Ureter (tissue), 1 donor: ENCODE measurements around the gene KASH5. TPM values are rescaled to one million over a fixed set of nuclear protein-coding genes. Genes with fewer than 3 reads are reported as not detected.

ENCODE experiments used
- DNase-seq: peaks from one replicate; pipeline ENCODE4 v3.0.0-alpha.2; 2020; ENCODE audit warnings: low spot score
- total RNA-seq: library from RNA; stranded (reverse); gene quantifications from one replicate; pipeline ENCODE4 v1.2.4, GENCODE V29; 2023
- donor health status: DM: yes; HTN: yes; CAD: no.

KASH5 gene
- total RNA-seq, 1 donor from 2014 or later = not detected

DNA sequence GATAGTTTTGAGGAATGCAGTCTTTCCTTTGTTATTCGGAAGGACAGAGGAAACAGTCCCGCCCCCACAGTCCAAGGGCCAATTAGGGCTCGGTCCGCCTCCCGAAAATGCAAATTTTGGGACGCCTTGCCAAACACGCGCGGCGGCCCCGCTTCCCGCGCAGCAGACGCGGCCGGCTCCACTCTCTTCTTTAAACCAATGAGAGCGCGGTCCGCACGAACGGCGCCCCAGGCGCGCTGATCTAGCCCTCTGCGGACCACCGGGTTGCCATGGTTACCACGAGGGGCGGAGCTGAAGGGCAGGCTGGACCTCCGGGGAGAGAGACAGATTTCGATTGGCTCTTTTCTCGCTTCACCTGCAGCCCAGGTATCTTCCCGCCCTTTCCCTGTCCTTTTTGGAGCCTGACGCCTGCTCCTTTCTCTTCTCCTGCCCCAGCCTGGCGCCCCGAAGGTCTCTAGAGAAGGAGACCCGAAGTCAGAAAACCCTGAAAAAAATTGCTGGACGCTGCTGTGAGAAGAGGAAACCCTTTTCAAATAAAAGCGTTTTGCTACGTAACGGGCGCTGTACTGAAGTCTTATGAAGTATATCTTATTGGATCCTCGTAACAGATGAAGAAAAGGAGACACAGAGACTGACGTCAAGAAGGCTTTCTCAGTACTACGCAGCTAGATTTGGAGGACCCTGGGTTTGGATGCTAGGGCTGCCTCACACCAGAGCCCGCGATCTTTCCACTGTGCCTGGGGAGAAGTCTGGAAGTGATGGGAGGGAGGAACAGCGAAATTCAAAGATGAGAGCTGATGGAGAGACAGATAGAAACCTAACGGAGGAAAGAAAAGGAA, 33.2 kb downstream of the KASH5 start:
- DNase-seq = no peak

DNA sequence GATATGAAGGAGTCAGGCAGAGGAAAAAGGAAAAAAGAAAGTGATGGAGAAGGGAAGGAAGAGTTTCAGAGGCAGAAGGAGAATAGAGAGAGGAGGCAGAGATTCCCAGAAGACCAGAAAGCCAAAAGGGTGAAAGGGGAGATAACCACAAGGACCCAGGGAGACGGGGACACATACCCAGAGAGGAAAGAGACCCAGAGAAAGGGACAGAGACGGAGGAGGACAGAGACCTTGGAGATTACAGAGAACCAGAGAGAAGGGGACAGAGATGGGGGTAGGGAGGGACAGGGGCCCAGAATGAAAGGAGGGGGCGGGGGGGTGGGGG, 33.8 kb downstream of the KASH5 start:
- no peak for DNase-seq

DNA sequence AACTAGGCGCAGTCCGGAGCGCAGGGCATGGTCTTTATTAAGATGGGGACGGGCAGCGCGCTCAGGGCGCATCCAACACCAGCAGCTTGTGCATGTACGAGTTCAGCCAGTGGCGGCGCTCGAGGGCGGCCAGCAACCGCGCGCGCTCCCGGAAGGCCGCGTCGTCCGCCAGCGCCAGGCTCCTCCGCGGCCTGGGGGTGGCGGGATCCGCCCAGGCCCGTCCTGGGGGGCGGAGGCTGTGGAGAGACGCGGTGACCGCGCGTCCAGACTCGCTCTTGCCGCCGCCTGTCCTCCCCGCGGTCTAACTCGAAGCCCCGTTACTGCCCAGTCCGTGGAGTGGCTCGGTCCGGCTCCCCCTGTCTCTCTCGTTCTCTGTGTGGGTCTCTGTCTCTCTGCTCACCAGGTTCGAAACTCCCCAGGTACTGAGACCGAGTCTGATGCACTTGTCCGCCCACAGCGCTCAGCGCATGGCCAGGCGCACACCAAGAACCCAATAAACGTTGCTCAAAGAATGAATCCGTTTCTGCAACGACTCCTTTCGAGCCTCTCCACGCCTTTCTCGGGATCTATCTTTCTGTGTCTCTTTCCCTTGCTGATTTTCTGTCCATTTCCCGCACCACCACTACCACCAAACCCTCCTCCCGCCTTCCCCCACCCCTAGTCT, 34.5 kb downstream of the KASH5 start:
- no peak for DNase-seq

DNA sequence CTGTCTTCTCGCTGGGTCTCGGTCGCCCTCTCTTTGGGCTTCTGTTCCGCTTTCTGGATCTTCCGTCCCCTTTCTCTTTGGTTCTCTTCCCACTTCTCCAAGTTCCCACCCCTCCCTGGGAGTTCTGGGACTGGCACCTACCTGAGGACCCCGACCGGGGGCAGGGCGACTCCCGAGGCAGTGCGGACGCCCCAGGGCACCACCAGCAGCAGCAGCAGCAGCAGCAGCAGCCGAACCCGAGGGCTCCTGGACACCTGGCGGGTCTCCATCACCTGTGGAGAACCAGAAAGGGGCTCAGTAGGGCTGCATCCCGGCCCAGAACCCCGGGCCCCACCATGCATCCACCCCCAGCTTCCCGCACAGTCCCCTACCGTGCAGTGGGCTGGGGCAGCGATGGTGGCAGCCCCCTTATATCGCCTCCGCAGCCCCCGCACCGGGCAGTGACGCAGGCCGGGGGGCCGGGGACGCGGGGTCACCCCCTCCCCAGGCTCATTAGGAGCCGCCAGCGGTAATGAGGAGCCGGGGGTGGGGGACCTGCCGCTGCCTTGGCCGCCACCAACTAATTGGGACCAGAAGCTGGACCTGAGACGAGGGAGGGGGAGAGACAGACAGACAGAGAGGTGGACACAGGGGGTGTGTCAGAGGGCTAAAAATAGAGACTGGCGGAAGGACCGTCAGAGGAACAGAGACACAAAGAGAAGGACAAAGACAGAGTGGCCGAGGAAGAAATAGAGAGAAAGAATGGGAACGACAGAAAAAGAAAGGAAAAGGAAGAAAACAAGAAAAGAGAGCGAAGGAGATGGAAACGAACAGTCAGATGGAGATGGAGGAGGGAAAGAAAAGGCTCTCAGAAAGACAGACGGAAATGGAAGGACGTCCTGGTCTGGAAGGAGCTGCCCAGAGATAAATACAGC, 35.3 kb downstream of the KASH5 start, which contains the start of gene PTH2:
Gene PTH2 (minus strand): TSS at position 371 of the 914 bp plus-strand sequence. CDS start 102 bp downstream, at position 269.
- DNase-seq = no peak

DNA sequence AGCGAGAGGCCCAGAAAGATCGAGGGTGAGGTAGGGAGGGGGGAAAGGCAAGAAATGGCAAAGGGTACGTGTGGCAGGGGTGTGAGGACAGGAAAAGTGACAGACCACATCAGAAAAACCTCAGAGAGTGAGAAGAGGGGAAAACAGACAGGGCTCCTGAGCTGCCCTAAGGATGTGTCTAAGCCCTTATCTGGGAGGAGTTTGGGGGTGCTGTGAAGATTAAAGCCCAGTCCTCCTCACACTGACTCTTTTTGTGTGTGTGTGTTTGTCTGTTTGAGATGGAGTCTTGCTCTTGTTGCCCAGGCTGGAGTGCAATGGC, 35.9 kb downstream of the KASH5 start:
- no peak for DNase-seq

GRCh38 chr19:49425178-49425577, 37.1 kb downstream of the KASH5 start, which contains the start of gene GFY:
GFY (plus strand) TSS chr19:49425388; CDS start chr19:49426431, 1,043 bp downstream.
- no peak for DNase-seq

- DNase-seq = no peak
Observed at GRCh38 chr19:49425922-49426592, 38.0 kb downstream of the KASH5 start.

DNA sequence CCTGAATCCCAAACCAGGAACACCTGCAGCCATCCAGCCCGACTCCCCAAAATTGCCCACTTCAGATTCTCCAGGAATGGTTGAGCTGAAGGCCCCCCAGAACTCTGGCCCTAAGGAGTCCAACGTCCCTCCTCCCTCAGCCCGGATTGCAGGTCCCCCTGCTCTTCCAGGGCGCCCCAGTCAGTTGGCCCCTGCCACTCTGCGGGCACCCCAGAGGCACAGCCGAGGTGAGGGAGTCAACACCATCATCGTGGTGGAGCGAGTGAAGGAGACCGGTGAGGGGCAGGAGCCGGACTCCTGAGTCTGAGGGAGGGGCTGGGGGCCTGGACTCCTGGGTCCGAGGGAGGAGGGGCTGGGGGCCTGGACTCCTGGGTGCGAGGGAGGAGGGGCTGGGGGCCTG, 39.3 kb downstream of the KASH5 start:
- no peak for DNase-seq

DNA sequence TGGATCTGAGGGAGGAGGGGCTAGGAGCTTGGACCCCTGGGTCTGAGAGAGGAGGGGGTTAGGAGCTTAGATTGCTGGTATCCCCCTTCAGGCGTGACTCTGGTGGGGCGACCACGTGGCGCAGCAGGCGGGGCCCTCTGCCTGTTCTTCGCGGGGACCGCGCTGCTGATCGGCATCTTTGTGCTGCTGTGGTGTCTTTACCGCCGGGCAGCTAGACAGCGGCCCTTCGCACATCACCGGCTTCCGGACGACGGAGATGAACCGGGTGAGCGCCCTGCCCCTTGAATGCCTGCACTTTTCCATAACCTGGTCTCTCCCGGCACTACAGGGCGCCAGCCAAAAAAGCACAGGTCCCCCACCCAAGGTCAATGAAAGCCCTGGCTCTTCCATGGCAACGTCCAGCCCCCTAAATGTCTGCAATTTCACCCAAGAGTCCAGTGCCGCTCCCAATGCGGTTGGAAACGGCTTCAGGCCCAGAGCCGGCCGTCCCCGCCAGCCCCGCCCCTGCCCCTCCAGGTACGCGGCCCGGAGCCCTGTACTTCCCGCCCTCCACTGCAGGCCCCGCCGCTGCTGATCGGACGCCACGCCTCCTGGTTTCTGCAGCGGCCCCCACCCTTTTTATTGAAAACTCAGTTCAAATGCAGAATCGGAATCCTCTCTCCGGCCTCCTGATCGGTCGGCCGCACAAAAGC, 40.0 kb downstream of the KASH5 start:
- DNase-seq = no peak

DNA sequence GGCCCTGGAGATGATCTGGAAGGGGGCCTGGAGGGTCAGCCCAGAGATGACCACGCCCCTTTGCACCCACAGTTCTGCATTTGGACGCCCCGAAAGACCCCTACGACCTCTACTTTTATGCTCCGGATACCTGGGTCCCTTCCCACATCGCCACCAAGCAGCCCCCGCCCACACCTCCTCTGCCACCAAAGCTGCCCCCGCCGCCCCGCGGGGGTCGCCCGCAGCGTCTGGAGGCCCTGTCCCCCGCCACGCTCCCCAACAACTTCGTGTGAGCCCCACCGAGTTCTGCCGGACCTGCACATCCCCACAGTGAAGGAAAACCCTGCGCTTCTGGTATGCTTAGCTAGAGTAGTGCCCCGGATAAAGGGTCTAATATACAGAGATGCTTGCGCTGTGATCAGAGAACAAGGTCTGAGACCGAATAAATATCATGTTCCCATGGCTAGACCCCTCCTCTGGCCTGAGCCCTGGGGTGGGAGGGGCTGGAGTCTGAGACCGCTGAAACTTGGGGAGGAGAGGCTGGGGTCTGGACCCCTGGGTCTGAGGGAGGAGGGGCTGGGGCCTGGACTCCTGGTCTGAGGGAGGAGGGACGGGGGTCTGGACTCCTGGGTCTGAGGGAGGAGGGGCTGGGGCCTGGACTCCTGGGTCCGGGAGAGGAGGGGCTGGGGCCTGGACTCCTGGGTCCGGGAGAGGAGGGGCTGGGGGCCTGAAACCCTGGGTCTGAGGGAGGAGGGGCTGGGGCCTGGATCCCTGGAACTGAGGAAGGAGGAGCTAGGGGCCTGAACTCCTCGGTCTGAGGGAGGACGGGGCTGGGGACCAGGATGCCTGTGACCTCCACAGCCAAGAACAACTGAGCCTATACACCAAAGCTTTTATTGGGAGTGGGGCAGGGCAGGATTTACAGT, 40.8 kb downstream of the KASH5 start:
- DNase-seq = no peak

- DNase-seq = no peak
Observed at GRCh38 chr19:49430172-49430677, 42.2 kb downstream of the KASH5 start.

- DNase-seq = no peak
Observed at GRCh38 chr19:49430678-49431329, 42.8 kb downstream of the KASH5 start.

DNA sequence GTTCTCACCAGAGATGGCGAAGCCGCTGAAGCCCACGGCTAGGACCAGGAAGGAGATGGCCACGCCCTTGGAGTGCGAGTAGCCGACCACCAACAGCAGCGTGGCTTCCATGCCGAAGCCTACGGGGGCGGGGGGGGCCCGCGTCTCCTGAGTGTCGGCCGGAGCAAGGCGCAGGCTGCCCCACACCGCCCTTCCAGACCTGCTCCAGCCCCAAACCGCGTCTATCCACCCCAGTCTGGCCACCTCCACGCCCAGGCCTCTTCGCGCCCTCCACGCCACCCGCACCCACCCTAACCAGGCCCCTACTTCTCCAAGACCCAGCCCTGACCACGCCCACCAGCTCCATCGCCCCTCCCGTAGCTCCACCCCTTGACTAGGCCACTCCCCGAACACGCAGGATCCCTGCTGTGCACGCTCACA, 43.3 kb downstream of the KASH5 start:
- DNase-seq = no peak

DNA sequence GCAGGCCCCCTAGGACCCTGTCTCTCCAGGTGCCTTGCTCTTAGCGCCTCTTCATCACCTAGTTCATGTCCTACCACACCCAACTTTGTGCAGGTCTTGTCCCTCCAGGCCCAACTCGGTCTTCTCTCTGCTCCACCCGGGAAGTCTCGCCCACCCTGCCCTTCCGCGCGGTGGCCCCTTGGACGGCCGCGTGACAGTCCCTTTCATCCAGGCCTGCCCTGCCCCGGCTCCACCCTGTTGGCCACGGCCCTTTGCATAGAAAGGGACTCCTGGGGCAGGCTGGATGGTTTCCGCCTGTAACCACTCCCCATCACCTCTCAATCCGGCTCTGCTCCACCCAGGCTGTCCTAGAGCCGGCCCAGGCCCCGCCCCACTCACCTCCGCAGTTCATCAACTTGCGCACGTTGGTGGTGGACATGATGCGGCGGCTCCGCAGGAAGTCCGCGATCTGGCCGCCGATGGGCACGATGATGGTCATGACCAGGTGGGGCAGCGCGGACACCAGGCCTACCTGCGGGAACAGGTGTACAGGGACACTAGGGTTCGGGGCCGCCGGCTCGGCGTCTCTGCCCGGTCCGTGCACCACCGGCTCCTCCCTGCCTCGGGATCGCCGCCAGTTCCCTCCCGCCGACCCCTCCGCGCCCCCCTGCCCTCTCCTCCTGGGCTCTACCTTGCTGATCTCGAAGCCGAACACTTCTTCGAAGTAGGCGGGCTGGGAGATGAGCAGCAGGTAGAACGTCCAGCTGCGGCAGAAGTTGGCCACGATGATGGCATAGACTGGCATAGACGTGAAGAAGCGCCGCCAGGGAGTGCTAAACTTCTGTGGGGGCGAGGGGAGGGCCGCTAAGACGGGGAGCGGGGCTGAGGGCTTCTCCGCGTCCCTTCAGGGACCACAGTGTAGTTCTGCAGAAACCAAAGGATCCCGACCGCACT, 44.4 kb downstream of the KASH5 start:
- no peak for DNase-seq

- DNase-seq = no peak
Observed at GRCh38 chr19:49433240-49433901, 45.3 kb downstream of the KASH5 start.

- no peak for DNase-seq
Observed at GRCh38 chr19:49434907-49435583, 47.0 kb downstream of the KASH5 start.

DNA sequence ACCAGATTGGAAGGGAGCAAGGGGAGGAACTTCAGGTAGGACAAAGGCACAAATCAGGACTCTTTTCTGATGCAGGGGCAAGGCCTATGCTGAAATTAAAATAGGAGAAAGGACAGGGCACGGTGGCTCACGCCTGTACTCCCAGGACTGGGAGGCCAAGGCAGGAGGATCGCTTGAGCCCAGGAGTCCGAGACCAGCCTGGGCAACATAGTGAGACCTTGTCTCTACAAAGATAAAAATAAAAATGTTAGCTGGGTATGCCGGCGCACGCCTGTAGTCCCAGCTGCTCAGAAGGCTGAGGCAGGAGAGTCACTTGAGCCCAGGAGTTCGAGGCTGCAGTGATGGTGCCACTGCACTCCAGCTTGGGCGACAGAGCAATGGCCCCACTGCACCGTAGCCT, 47.6 kb downstream of the KASH5 start:
- no peak for DNase-seq
